Liver (tissue), 3 donors: Measurements from ENCODE around the gene NEAT1.

Experiments used
- ATF3 ChIP-seq: IDR thresholded peaks from 2 replicates; pipeline ENCODE4 v1.6.1; 2016; ENCODE audit warnings: antibody characterized with exemption
- CTCF ChIP-seq: fragments of 150-350 bp; IDR thresholded peaks from 2 replicates; pipeline ENCODE4 v1.5.1; 2017; ENCODE audit warnings: improper control_type of control experiment, low read depth, low read length; ENCODE audit not compliant: missing input control
- MAX ChIP-seq: IDR thresholded peaks from 2 replicates; pipeline ENCODE4 v1.6.1; 2016; ENCODE audit warnings: antibody characterized with exemption
- RAD21 ChIP-seq, 2 donors: IDR thresholded peaks; 2 replicates each; pipeline ENCODE4 v1.6.1; 2016; ENCODE audit warnings: antibody characterized with exemption in 2 of 2, mild to moderate bottlenecking in 2 of 2
- REST ChIP-seq: IDR thresholded peaks from 2 replicates; pipeline ENCODE4 v1.6.1; 2016; ENCODE audit warnings: antibody characterized with exemption, mild to moderate bottlenecking
- TAF1 ChIP-seq: conservative IDR thresholded peaks from 2 replicates; pipeline ENCODE4 v1.6.1; 2016; ENCODE audit warnings: antibody characterized with exemption, mild to moderate bottlenecking
- YY1 ChIP-seq: IDR thresholded peaks from 2 replicates; pipeline ENCODE4 v1.6.1; 2016; ENCODE audit warnings: antibody characterized with exemption, mild to moderate bottlenecking
- ZBTB33 ChIP-seq: IDR thresholded peaks from 2 replicates; pipeline ENCODE4 v1.6.1; 2016; ENCODE audit warnings: antibody characterized with exemption
- donor health status: healthy.
- donor health status: healthy.

GRCh38 chr11:65419772-65420481 lies 2.7 kb upstream of the NEAT1 start:
- TF ChIP-seq TAF1, result peak; percentile 88
- no peak for TF ChIP-seq CTCF
- TF ChIP-seq YY1, result peak; percentile 91
- peak; percentile 76 for TF ChIP-seq REST
- peak; percentile 66 for TF ChIP-seq MAX
- TF ChIP-seq ATF3, result peak; percentile 44
- peak; percentile 25 to 48 for TF ChIP-seq RAD21 (IDR thresholded peaks at IDR 0.05)
- TF ChIP-seq ZBTB33, result peak; percentile 61
